Measurements from ENCODE around the gene MTX1. TPM values are rescaled to one million over a fixed set of nuclear protein-coding genes. Genes with fewer than 3 reads are reported as not detected.

MTX1 gene
- total and polyA plus RNA-seq, 9 of the 15 experiments (the other 6 are each of a cell fraction or from before 2014, with no cell fraction given), result 29.1 to 98.4 (median 66.9) TPM

GRCh38 chr1:155242805-155243358 lies 34.4 kb downstream of the MTX1 start (continued):
- TF ChIP-seq, protein P1, sequence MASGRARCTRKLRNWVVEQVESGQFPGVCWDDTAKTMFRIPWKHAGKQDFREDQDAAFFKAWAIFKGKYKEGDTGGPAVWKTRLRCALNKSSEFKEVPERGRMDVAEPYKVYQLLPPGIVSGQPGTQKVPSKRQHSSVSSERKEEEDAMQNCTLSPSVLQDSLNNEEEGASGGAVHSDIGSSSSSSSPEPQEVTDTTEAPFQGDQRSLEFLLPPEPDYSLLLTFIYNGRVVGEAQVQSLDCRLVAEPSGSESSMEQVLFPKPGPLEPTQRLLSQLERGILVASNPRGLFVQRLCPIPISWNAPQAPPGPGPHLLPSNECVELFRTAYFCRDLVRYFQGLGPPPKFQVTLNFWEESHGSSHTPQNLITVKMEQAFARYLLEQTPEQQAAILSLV (tag; IDR thresholded peaks at IDR 0.05), result no peak
- TF ChIP-seq MEIS2 (IDR thresholded peaks at IDR 0.05; ENCODE audit: partially characterized antibody) (peak; percentile 90), PKNOX1 (IDR thresholded peaks at IDR 0.05) (peak; percentile 70)

DNA sequence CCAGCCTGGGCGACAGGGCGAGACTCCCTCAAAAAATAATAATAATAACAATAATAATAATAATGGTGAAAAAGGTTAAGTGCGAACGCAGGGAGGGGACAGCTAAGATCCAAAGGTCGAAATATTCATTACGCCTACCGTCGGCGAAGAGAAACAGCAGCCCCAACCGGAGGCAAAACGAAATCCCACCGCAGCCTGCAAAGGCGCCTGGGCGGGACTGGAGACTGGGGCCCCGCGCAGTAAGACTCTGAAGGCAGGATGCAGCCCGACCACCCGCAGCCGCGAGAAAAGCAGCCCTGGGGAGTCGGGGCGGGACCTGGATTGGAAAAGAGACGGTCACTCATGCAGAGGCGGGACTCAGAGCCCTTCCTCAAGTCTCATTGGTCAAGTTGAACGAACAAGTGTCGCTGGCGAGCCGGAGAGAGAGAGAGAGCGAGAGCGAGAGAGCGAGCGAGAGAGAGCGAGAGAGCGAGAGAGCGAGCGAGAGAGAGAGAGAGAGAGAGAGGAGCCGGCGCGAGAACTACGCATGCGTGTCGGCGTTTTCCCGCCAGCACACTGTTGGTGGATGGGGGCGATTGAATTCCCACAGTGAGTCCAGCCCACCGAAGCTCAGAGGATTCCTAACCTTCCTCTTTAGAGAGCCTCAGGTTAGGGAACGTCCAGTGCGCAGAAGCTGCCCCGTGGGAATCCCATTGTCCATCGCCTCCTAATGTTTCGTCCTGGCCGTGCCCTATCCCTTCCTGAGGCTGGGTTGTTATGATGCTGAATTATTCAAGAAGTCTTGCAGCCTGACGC lies 36.1 kb downstream of the MTX1 start:
- no TSS peak for BruUV-seq (replicated peaks)
- Histone ChIP-seq H3K9me1 (ENCODE audit: control insufficient read depth, insufficient read depth, low read length) (no peaks in the 10 kb centered on the region), H3K4me3 (peak overlapping the region; percentile 44), H3K27me3 (ENCODE audit: control insufficient read depth in 2 of 2, insufficient read depth in 2 of 2, low read length in 2 of 2) (no peaks in the 10 kb centered on the region), H3K79me2 (ENCODE audit: control insufficient read depth, insufficient read depth, low read length) (peaks cover 14% of the 10 kb centered on the region; the same call in 2 of the 3 replicates), H4K20me1 (replicated peaks; ENCODE audit: control insufficient read depth, insufficient read depth, low read length) (no peaks in the 10 kb centered on the region), H3K4me2 (ENCODE audit: insufficient read depth, low read length) (peak overlapping the region; percentile 97), H3K36me3 (ENCODE audit: control insufficient read depth, insufficient read depth, low read length) (peaks cover 18% of the 10 kb centered on the region; the same call in 1 of the 3 replicates), H3K27ac (ENCODE audit: extremely low read depth, low read depth, low read length) (peak overlapping the region; percentile 93), H3K4me1 (replicated peaks in 1 of 2; ENCODE audit: control insufficient read depth in 2 of 2, insufficient read depth in 2 of 2, low read length in 2 of 2) (peaks cover 19 to 25% of the 10 kb centered on the region in 2 experiments), H3K9me3 (replicated peaks; ENCODE audit: control insufficient read depth, insufficient read depth, low read depth, low read length) (no peaks in the 10 kb centered on the region), H3K9ac (ENCODE audit: insufficient read depth in 1 of 2, low read depth in 2 of 2, low read length in 2 of 2) (peak overlapping the region; percentile 84 to 91), H2AFZ (ENCODE audit: low read depth, low read length) (peak overlapping the region; percentile 94)
- ATAC-seq (peak; percentile 97), FAIRE-seq (peak; percentile 89), DNase-seq (ENCODE audit: extremely low read depth in 1 of 4, low spot score in 3 of 4) (peak; percentile 92 to 99 (median 94))
- intact Hi-C loops (cut with micrococcal nuclease) (loop anchor here (1.0 to 2.0 kb wide), 2 partner anchors 17 to 38 kb away; partner anchors contain the start of gene THBS3), in situ Hi-C loops (cut with MboI) (no loop called here)
- POLR2A ChIA-PET, result interaction anchor here (0.6 to 1.9 kb wide), 11 partner anchors 9 to 196 kb away, joined by 3 to 7 read pairs (median 3); partner anchors contain the start of gene MTX1
- under 1% methylated on average over 46 of the region's 53 CpGs for WGBS (ENCODE audit: insufficient coverage, low coverage, missing lambda C conversion rate)
- CTCF ChIA-PET (ENCODE audit: low intra/inter-chr PET ratio), result interaction anchor here (1.2 kb wide), 1 partner anchor 38 kb away, joined by 4 read pairs; no protein-coding TSS in a partner anchor
- TF ChIP-seq HMGN3 (IDR thresholded peaks at IDR 0.05; ENCODE audit: borderline replicate concordance, extremely low read depth, insufficient read length, low read depth, low read length) (peak; percentile 82), ZNF655 (CRISPR knock-in tag; IDR thresholded peaks at IDR 0.05) (no peak), EP400 (IDR thresholded peaks at IDR 0.05) (peak; percentile 99), KDM1A (IDR thresholded peaks at IDR 0.05) (peak; percentile 86 to 91), KLF6 (CRISPR knock-in tag; IDR thresholded peaks at IDR 0.05; ENCODE audit: borderline replicate concordance) (peak; percentile 82; the same call in 1 of the 2 replicates), EZH2 (IDR thresholded peaks at IDR 0.05; ENCODE audit: borderline replicate concordance, low read depth, low read length) (no peak)
- TF ChIP-seq, protein P2, sequence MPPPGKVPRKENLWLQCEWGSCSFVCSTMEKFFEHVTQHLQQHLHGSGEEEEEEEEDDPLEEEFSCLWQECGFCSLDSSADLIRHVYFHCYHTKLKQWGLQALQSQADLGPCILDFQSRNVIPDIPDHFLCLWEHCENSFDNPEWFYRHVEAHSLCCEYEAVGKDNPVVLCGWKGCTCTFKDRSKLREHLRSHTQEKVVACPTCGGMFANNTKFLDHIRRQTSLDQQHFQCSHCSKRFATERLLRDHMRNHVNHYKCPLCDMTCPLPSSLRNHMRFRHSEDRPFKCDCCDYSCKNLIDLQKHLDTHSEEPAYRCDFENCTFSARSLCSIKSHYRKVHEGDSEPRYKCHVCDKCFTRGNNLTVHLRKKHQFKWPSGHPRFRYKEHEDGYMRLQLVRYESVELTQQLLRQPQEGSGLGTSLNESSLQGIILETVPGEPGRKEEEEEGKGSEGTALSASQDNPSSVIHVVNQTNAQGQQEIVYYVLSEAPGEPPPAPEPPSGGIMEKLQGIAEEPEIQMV (tag; conservative IDR thresholded peaks at IDR 0.05; ENCODE audit: low read depth), result 0 out of 2 replicates have a peak, but pooled peaks have one; percentile 17

Data from K562 (cell line).